Measurements from ENCODE around the gene MAPRE3.

The MAPRE3 gene

DNA sequence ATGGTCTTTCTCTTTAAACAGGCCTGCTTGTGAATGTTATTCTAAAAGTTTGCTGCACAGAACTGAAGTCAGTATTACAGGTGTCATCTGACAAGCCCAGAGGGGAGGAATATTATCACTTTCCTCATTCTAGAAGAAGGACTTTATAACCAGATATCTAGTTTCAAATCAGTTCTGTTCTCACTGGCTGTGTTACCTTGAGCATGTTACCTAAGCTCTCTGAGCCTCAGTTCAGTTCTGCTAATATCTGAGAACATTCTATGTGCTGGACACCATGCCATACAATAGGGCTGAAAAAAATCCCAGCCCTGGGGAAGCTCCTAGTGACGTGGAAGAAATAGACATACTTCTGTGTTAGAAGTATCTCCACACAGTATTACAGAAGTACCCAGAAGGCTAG, 27.9 kb downstream of the MAPRE3 start:
- no peak overlapping the region for H3K27ac ChIP-seq
- TF ChIP-seq, protein P1, sequence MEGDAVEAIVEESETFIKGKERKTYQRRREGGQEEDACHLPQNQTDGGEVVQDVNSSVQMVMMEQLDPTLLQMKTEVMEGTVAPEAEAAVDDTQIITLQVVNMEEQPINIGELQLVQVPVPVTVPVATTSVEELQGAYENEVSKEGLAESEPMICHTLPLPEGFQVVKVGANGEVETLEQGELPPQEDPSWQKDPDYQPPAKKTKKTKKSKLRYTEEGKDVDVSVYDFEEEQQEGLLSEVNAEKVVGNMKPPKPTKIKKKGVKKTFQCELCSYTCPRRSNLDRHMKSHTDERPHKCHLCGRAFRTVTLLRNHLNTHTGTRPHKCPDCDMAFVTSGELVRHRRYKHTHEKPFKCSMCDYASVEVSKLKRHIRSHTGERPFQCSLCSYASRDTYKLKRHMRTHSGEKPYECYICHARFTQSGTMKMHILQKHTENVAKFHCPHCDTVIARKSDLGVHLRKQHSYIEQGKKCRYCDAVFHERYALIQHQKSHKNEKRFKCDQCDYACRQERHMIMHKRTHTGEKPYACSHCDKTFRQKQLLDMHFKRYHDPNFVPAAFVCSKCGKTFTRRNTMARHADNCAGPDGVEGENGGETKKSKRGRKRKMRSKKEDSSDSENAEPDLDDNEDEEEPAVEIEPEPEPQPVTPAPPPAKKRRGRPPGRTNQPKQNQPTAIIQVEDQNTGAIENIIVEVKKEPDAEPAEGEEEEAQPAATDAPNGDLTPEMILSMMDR (conservative IDR thresholded peaks at IDR 0.05) = no peak

- H3K27ac ChIP-seq = no peak overlapping the region
- TF ChIP-seq, protein P1 (conservative IDR thresholded peaks at IDR 0.05) = no peak
These were observed 29.8 kb downstream of the MAPRE3 start for GRCh38 chr2:27000228-27000627.

- TF ChIP-seq, protein P1 (conservative IDR thresholded peaks at IDR 0.05) = no peak
- H3K27ac ChIP-seq = no peak overlapping the region
These were observed 30.6 kb downstream of the MAPRE3 start for GRCh38 chr2:27000995-27001394.

DNA sequence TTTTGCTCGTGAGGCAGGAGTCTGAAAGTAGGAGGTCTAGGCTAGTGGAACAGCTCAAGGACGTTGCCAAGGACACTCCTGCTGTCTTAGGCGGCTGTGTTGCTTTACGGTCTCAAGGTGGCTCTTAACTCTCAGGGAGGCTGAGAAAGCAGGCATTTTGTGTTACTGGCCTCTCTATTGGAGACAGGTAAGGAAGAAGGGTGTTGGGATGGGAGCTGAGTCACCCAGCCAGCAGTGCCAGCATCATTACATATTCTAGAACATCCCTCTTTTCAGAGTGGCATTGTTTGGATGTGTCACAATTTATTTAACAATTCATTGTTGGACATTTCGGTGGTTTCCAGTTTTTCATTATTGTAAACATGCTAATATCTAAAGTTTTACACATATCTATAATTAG, 31.5 kb downstream of the MAPRE3 start:
- TF ChIP-seq, protein P1 (conservative IDR thresholded peaks at IDR 0.05) = no peak
- H3K27ac ChIP-seq = no peak overlapping the region

- H3K27ac ChIP-seq = no peak overlapping the region
- TF ChIP-seq, protein P1 (conservative IDR thresholded peaks at IDR 0.05) = no peak
These were observed 32.6 kb downstream of the MAPRE3 start for GRCh38 chr2:27003007-27003406.

DNA sequence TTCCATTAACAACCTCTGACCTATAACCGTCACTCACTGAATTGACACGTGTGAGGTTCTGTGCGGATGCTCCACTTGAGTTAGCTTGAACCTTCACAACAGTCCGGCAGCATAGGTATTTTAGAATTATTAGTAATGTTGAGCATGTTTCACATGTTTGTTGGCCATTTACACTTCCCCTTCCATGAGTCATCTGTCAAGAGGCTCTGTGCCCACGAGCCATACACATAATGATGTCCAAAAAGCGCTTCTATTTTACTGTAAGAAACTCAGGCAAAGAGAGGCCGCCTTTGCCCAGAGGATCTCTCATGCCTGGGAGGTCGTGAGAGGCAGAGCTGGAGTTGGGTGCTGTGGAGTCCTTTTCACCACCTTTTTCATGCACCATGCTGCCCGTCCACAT, 33.4 kb downstream of the MAPRE3 start:
- TF ChIP-seq, protein P1 (conservative IDR thresholded peaks at IDR 0.05) = no peak
- no peak overlapping the region for H3K27ac ChIP-seq

GRCh38 chr2:27006602-27007415, 36.4 kb downstream of the MAPRE3 start:
- TF ChIP-seq, protein P1 (conservative IDR thresholded peaks at IDR 0.05) = no peak
- H3K27ac ChIP-seq = no peak overlapping the region

Measured in VCaP (cell line).